Hematopoietic multipotent progenitor cell (in vitro differentiated cells): Measurements from ENCODE around the gene SENP7. TPM values are rescaled to one million over a fixed set of nuclear protein-coding genes. Genes with fewer than 3 reads are reported as not detected.

Experiments
- small RNA-seq: library from RNA; depleted of rRNA; stranded (forward); fragments of <200 nt; gene quantifications from one replicate; pipeline ENCODE3, GENCODE V24; 2012
- total RNA-seq: library from RNA; depleted of rRNA; stranded (reverse); fragments of >200 nt; gene quantifications from one replicate; pipeline ENCODE4 v1.2.3, GENCODE V29; 2012

SENP7 gene
- total RNA-seq, 1 donor, result 10.0 TPM

Small RNA genes lying within 50 kb of the gene (small RNA-seq; reads per million reads assigned to genes)
- not detected for gene RF00019

Other genes starting within 250 kb of the SENP7 start
- 0.27 TPM for gene IMPG2, start 192.6 kb downstream of the SENP7 start, total RNA-seq
- 12.9 TPM for gene TRMT10C, start 48.7 kb upstream of the SENP7 start, total RNA-seq
- 20.7 TPM for gene PCNP, start 61.0 kb upstream of the SENP7 start, total RNA-seq
- gene ZBTB11, start 163.9 kb upstream of the SENP7 start, total RNA-seq, result 27.7 TPM
- gene RPL24, start 173.5 kb upstream of the SENP7 start, total RNA-seq, result 647 TPM
- 8.1 TPM for gene CEP97, start 211.4 kb upstream of the SENP7 start, total RNA-seq